ENCODE results near the gene NRG4. TPM values are rescaled to one million over a fixed set of nuclear protein-coding genes. Genes with fewer than 3 reads are reported as not detected.
"Not testable (repeated sequence)": the region's sequence is repeated elsewhere in the genome, so short reads cannot be mapped to it uniquely, and the experiment has no call there.

The NRG4 gene
- polyA plus RNA-seq, 3 donors: 4.3 to 10.0 (median 8.3) TPM

DNA sequence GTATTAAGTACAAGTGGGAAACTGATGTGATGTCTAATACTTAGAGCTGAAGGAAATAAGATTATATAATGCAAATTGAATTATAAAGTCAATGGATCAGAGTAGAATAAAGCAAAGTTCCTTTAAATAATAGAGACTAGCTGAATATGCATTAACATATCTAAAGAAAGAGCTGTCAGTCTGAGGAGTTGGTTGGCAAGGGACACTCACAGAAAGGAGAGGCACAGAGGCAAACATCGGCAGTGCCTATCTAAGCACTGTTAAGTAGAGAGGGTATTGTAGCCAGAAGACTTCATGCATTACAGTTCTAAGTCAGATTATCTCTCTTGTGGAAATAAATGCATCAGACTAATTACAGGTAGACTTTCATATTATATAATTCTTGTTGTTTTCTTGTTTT is 16.6 kb downstream of the NRG4 start:
- DNase-seq: no peak

DNA sequence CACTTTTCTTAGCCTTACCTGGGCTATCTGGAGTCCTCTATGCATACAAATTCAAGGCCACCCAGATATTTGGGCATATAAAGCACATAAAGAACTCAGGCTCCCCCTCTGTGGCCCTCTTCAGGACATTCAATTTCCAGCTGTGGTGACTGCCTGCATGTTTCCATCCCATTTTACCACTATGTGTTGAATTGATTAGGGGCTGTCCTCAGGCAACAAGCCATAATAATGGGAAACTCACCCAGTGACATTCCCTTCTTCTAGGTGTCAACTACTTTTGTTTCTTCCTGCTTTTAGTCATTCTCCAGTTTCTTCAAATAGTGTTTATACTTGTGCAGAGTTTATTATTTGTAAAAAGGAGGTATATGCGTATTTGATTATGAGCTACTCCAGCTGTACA is 18.0 kb downstream of the NRG4 start:
- DNase-seq: no peak

DNA sequence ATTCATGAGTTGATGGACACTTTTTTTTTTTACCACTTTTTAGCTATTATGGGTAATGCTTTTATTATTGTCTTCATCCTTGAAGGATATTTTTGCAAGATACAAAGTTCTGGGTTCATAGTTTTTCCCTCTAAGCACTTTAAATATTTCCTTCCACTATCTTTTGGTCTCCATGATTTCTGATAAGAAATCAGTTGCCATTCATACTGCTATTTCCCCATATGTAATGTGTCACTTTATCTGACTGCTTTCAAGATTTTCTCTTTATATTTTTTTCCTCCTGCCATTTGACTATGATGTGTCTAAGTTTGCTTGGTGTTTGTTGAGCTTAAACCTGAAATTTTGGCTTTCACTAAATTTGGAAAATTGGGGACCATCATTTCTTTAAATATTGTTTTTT is 19.3 kb downstream of the NRG4 start:
- no peak for DNase-seq

DNA sequence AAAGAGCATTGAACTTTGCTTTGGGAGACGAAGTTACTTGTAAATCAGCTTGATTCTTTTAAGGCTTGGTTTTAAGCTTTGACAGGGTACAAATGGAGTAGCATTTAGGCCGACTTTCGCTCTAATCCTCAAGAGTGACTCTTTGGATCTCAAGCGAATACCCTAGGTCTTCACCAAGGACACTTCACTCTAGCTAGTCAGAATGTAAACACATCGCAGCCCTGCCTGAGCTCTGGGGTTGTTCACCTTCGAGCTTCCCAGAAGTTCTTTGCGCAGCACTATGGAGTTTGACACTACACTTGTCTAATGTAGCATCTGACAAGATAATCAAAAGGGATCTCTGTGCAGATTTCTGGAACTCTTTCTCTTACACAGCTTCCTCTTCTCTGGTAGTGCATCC is 22.3 kb downstream of the NRG4 start:
- no peak for DNase-seq

DNA sequence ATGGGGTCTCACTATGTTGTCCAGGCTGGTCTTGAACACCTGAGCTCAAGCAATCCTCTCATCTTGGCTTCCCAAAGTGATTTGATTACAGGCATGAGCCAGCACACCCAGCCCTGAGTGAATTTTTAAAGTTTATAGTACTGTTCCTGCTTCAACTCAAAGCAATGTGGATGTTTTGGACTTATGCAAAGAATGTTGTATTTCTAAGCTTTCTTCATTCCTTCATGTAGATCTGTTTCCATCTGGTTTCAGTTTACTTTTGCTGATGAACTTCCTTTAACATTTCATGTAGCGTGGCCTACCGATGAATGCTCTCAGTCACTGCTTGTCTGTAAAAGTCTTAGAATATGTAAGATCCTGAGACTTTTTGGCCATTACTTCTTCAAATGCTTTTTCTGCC is 23.2 kb downstream of the NRG4 start:
- DNase-seq: no peak

DNA sequence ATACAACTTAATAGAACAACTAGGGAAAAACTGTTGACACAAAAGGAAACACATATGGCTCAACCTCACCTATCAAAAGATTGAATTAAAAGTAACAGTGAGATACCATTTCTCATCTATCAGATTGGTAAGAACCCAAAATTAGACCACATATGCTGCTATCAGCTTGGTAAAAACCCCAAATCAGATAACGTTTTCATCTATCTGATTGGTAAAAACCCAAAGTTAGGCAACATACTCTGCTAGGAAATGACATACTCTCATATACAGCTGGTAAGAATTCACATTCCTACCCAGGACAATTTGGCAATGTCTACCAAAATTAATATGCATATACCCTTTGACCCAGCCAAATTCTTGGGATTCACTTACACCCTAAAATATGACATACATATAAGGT is 26.3 kb downstream of the NRG4 start:
- DNase-seq: no peak

DNA sequence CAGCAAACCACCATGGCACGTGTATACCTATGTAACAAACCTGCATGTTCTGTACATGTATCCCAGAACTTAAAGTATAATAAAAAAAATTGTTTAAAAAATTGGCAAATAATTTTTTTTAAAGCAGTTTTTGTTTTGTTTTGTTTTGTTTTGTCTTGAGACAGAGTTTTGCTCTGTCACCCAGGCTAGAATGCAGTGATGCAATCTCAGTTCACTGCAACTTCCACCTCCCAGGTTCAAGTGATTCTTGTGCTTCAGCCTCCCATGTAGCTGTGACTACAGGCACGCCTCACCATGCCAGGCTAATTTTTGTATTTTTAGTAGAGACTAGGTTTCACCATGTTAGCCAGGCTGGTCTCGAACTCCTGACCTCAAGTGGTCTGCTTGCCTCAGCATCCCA is 27.5 kb downstream of the NRG4 start:
- not testable (repeated sequence) for DNase-seq

DNA sequence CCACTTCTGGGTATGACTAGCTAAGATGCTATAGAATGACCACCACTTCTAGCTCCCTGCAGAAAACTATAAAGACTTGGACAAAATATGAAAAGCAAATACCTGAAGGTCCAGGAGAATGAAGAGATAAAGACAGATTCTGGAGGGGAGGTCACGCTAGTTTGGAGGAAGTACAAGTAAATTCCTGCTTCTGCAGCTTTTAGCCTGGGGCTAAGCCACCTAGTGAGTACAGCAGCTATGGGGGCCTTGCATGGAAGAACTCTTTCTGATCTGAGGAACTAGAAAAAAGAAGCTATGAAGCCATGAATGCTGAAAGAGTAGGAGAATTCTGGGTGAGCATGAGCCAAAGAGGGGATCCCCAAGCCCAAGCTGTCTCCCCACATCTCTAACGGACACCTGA is 29.8 kb downstream of the NRG4 start:
- DNase-seq: no peak

DNA sequence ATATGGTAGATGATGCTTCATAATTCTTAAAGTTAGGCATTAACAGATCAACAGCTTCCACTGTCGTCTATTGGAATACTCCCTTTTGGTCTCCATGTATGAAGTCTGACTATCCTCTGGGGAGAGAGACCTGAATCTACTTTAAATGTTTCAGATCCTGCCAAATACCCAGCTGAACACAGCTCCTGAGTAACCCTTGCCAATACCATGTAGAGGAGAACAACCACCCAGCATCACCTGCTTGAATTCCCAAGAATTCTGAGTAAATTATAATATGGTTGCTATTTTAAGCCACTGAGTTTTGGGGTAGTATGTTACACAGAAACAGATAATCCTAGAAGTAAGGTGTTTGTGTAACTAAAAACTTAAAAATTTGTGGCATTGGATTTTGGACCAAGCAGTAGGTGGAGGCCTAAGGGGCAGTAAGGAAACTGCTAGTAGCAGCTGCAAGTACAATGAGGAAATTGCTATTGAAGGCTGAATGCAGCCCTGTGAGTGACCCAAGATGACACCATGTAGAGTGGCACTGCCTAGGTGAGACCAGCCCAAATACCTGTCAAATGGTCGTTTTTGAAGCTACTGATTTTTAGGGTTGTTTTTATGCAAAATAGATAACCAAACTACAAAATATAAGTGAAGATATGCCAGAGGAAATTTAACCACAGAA is 30.9 kb downstream of the NRG4 start:
- no peak for DNase-seq

DNA sequence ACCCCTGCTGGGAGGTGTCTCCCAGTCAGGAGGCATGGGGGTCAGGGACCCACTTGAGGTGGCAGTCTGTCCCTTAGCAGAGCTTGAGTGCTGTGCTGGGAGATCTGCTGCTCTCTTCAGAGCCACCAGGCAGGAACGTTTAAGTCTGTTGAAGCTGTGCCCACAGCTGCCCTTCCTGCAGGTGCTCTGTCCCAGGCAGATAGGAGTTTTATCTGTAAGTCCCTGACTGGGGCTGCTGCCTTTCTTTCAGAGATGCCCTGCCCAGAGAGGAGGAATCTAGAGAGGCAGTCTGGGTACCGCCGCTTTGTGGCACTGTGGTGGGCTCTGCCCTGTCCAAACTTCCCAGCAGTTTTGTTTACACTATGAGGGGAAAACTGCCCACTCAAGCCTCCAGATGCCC is 35.5 kb downstream of the NRG4 start:
- DNase-seq: not testable (repeated sequence)

DNA sequence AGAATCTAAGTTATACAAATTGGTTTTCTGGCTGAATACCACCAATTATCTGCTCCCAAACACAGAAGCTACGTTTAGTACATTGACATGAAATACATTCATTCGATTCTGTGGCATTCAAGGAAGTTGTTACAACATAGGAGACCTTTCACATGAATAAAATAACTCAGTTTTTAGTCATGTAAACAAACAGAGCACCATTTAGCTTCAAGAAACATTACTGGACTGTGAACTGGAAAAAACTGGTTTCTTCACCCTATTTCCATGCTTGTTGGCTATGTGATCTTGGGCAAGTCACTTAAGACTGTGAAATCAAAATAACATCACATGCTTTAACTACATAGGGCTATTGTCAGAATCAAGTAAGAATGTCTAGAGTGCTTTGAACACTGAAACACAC is 46.2 kb downstream of the NRG4 start:
- DNase-seq: no peak

DNA sequence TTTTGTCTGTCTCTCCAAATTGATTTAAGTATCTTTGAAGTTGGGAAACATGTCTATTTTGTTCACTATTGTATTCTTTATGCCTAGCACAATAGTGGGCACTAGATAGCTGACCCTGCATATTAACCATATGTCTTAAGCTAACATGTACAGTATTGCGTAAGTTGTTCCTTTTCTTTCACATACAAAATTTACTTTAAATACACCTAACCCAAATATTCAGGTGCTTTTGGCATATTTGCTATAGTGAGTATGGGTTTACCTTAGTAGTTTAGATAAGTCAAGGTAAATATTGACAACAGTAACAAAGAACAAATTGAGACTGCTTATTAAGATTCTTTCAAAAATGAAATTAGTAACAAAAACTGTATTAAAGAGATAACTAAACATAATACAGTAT is 50.9 kb downstream of the NRG4 start:
- DNase-seq: no peak

DNA sequence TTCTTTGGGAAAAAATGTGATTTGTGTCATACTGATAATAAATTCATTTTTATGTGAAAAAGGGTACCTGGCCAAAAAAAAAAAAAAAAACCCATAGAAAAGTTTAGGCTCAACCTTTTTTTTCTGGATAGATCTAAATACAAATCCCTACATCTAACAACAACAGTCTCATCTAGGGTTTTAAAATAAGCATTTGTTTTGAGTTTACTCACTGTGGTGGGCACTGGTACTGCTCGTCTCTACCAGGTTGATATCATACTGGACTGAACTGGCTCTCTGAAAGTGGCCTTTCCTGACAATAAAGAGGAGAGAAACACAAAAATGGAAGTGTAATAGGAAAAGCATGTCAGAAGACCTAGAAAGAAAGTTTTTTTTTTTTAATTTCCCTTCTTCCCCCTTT is 56.5 kb downstream of the NRG4 start:
- no peak for DNase-seq

DNA sequence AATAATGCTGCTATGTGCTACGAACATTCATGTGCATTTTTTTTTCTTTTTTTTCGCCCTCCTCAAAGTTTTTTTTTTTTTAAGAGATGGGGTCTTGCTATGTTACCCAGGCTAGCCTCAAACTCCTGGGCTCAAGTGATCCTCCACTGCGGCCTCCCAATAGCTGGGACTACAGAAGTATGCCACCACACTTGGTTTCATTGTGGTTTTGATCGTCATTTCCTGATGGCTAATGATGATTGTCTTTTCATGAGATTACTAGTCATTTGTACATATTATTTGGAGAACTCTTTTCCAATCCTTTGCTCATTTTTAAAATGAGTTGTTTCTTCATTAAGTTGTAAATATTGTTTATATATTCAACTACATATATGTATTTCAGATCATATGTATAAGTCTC is 59.7 kb downstream of the NRG4 start:
- DNase-seq: no peak

DNA sequence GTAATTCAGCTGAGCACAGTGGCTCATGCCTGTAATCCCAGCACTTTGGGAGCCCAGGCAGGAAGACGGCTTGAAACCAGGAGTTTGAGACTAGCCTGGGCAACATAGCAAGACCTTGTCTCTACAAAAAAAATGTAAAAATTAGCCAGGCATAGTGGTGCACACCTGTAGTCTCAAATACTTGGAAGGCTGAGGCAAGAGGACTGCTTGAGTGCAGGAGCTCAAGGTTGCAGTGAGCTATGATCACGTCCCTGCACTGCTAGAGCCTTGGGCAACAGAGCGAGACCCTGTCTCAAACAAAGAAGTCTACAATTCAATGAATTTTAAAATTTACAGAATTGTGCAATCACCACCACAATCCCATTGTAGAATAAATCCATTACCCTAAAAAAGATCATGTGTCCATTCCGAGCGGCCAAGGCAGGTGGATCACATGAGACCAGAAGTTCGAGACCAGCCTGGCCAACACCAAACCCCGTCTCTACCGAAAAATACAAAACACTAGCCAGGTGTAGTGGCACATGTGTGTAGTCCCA is 63.4 kb downstream of the NRG4 start:
- DNase-seq: no peak

DNA sequence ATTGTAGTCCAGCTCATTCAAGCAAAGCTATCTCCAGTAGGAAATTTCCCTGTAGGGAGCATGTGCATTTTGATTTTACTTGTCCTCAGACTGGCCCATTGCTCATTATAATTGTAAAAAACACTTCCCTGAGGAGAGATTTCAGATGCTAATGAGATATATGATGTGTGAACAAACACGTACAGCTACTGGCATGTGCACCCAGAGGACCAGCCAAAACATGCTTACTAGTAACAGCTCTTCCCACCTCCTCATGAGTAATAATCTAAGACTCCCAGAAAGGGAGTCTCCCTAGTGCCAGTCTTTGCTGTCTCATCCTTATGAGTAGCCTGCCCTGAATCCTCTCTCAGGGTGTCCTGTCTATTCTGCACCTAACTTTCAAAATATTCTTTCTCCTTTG is 65.1 kb downstream of the NRG4 start:
- DNase-seq: no peak

DNA sequence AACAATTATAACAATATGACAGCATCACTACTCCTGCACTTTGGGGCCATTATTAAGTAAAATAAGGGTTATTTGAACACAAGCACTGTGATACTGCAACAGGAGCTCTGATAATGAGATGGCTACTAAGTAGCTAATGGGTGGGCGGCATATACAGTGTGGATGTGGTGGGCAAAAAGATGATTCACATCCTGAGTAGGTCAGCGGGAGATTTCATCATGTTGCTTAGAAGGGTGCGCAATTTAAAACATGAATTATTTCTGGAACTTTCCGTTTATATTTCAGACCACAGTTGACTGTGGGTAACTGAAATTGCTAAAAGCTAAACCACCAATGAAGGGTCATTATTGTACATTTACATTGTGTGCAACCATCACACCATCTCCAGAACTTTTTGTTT is 66.3 kb downstream of the NRG4 start:
- DNase-seq: no peak

DNA sequence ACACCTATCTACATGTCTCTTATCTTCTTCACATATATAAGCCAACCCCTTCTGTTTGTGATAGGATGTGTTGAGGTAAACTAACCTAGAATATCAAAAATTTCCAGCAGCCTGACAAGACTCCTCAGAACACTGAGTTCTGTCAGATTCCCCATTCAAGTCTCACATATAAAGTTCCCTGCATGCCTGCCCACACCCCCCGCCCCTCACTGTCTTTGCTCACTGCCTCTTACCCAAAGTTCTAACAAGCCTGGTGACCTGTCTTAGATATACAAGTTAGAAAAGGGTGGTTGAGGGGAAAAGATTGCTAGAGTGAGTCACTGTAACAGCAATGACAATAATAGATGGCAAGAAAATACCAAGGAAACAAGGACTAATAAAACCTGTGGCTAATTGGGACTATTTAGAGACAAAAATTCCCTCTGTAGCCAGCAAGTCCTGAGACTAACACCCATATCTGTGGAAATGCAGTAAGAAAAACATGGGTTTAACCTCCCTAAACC is 68.5 kb downstream of the NRG4 start:
- DNase-seq: no peak

DNA sequence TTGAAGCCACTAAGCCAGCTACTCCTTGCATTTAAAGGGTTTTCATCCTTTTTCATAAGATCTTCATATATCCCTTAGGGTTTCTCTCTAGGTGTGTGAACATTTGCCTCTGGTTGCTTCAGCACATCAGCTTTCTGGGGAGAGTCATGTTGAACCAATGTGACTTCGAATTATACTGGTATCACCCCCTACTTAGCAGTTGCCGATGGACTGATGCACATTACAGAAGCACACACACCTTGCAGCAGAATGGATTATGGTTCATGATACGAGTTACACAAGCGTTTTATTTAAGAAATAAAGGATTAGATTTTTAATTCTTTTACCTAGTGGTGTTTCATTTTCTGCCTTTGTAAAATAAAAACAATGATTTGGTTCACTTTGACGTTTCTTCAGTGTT is 69.0 kb downstream of the NRG4 start:
- no peak for DNase-seq

DNA sequence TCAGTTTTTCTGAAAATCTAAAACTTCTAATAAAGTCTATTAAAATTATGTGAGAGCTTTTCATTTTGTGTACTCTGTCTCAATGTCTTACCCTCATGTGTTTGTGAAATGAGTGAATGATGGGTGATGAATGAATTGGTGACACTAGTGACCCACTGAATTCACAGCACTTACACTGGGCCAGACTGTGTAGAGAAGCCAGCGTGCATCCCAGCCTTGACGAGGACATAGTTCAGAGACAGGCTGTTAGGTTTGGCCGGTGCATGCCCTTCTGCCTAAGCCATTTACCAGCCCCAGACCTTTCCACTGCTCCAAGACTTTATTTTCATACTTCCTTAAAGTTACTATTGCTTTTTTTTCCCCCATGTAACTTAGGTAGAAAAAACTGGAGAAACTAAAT is 69.8 kb downstream of the NRG4 start:
- no peak for DNase-seq

DNA sequence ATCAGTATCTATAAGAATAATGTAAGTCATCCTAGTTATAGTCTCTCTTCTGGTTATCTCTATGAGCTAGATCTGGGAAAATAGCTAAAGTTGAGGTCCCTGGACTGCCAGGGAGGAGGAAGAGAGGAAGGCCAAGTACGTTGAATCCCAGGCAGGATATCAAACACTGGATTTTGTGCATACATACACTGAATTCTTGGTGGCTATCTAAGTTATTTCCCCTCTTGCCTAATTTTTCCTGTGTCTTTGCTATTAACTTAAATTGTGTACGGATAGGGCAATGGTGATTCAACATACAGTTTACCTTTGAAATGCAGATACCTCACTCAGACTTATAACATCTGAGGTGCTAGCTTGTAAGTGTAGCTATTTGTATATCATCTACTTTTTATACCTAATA is 81.4 kb downstream of the NRG4 start:
- no peak for DNase-seq

DNA sequence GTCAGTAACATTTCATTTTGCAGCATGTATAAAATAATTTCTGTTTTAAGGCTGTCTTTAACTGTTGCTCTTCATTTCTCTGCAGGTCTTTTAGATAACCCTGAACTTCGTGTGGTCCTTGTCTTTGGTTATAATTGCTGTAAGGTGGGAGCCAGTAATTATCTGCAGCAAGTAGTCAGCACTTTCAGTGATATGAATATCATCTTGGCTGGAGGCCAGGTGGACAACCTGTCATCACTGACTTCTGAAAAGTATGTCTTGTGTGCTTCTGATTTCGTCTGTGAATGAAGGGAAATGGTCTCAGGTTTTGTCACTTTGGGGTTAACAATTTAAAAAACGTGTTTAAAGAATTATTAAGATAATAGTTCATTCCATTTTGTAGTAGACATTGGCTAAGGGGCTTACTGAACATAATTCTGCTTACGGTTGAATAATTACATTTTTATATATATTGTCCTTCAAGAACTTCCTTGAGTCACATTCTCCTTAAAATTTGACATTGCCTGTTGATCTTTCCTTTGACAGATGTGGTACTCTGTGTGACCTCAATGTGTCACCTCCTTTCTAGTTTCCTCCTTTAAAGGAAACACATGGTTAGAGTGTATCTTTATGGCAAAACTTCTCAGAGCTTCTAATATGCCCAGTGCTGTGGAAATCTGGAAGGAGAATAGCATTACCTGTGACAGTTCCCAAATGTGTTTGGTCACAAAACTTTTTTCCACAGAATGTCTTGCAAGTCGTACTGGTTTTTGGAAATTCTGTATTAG is 82.2 kb downstream of the NRG4 start:
- no peak for DNase-seq
